Measurements from ENCODE around the gene PPFIA2. TPM values are rescaled to one million over a fixed set of nuclear protein-coding genes. Genes with fewer than 3 reads are reported as not detected.

Gene PPFIA2
- polyA plus RNA-seq, 1 donor (not counting 4 experiments of a cell fraction or from before 2014, with no cell fraction given) = not detected

GRCh38 chr12:81332054-81332453 lies 427.1 kb downstream of the PPFIA2 start:
- TF ChIP-seq, protein P1, sequence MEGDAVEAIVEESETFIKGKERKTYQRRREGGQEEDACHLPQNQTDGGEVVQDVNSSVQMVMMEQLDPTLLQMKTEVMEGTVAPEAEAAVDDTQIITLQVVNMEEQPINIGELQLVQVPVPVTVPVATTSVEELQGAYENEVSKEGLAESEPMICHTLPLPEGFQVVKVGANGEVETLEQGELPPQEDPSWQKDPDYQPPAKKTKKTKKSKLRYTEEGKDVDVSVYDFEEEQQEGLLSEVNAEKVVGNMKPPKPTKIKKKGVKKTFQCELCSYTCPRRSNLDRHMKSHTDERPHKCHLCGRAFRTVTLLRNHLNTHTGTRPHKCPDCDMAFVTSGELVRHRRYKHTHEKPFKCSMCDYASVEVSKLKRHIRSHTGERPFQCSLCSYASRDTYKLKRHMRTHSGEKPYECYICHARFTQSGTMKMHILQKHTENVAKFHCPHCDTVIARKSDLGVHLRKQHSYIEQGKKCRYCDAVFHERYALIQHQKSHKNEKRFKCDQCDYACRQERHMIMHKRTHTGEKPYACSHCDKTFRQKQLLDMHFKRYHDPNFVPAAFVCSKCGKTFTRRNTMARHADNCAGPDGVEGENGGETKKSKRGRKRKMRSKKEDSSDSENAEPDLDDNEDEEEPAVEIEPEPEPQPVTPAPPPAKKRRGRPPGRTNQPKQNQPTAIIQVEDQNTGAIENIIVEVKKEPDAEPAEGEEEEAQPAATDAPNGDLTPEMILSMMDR (optimal IDR thresholded peaks at IDR 0.05 in 1 of 3, IDR thresholded peaks at IDR 0.05 in 1 of 3, conservative IDR thresholded peaks at IDR 0.05 in 1 of 3; ENCODE audit: extremely low read depth in 1 of 3, insufficient read depth in 2 of 3, low read length in 3 of 3) = no peak
- TF ChIP-seq EZH2 (IDR thresholded peaks at IDR 0.05; ENCODE audit: low read length) = no peak
- H3K27me3 ChIP-seq (ENCODE audit: control insufficient read depth, extremely low read depth, insufficient read depth, low read length) = no peaks in the 10 kb centered on the region
- H4K20me1 ChIP-seq (ENCODE audit: control insufficient read depth, extremely low read depth, insufficient read depth, low read length) = no peaks in the 10 kb centered on the region
- H3K27ac ChIP-seq (ENCODE audit: control insufficient read depth, insufficient read depth, low read length) = no peak overlapping the region
- no peak overlapping the region for H3K9ac ChIP-seq (ENCODE audit: control insufficient read depth, extremely low read depth, insufficient read depth, low read length)
- H3K4me2 ChIP-seq (ENCODE audit: control insufficient read depth, extremely low read depth, insufficient read depth, low read depth, low read length) = no peak overlapping the region
- no peak for FAIRE-seq
- no peak overlapping the region for H2AFZ ChIP-seq (ENCODE audit: control insufficient read depth, low read length)
- no peaks in the 10 kb centered on the region for H3K9me3 ChIP-seq (ENCODE audit: control insufficient read depth, low read depth, low read length)
- no peaks in the 10 kb centered on the region for H3K4me1 ChIP-seq (ENCODE audit: control insufficient read depth, extremely low read depth, insufficient read depth, low read length)
- H3K4me3 ChIP-seq (ENCODE audit: control insufficient read depth in 2 of 3, extremely low read depth in 1 of 3, insufficient read depth in 2 of 3, low read depth in 1 of 3, low read length in 3 of 3) = no peak overlapping the region
- H3K36me3 ChIP-seq (ENCODE audit: control insufficient read depth in 2 of 2, extremely low read depth in 1 of 2, insufficient read depth in 2 of 2, low read length in 2 of 2) = no peaks in the 10 kb centered on the region
- dilution Hi-C loops (cut with MboI; ENCODE audit: extremely low pct_ligation_motif_present, low sequenced_read_pairs) = no loop called here
- no peak for DNase-seq (ENCODE audit: low read depth, low spot score)
- H3K9me1 ChIP-seq (ENCODE audit: control insufficient read depth, extremely low read depth, insufficient read depth, low read length) = no peaks in the 10 kb centered on the region
- no peaks in the 10 kb centered on the region for H3K79me2 ChIP-seq (ENCODE audit: control insufficient read depth, insufficient read depth, low read length)

DNA sequence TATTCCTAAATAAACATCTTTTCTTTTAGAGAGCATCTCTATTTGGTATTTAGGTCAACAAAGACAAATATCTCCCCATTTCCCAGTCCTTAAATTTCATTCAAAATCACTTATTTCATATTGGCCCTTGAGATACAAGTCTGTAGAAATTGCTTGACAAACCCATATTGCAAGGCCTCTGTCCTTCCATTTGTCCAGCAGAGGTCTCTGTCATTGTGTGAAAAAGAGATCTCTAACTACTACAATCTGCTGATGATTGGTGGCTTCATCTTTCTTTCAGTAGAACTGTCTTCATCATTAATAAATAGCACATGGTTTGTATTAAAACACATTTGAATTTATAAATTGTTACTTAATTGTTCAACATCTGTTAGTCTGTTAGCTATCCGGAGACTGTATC lies 428.7 kb downstream of the PPFIA2 start:
- Histone ChIP-seq H3K4me2 (ENCODE audit: control insufficient read depth, extremely low read depth, insufficient read depth, low read depth, low read length) (no peak overlapping the region), H3K27ac (ENCODE audit: control insufficient read depth, insufficient read depth, low read length) (no peak overlapping the region), H3K4me3 (ENCODE audit: control insufficient read depth in 2 of 3, extremely low read depth in 1 of 3, insufficient read depth in 2 of 3, low read depth in 1 of 3, low read length in 3 of 3) (no peak overlapping the region), H3K9ac (ENCODE audit: control insufficient read depth, extremely low read depth, insufficient read depth, low read length) (no peak overlapping the region), H3K9me3 (ENCODE audit: control insufficient read depth, low read depth, low read length) (no peaks in the 10 kb centered on the region), H3K79me2 (ENCODE audit: control insufficient read depth, insufficient read depth, low read length) (no peaks in the 10 kb centered on the region), H2AFZ (ENCODE audit: control insufficient read depth, low read length) (no peak overlapping the region), H4K20me1 (ENCODE audit: control insufficient read depth, extremely low read depth, insufficient read depth, low read length) (no peaks in the 10 kb centered on the region), H3K9me1 (ENCODE audit: control insufficient read depth, extremely low read depth, insufficient read depth, low read length) (no peaks in the 10 kb centered on the region), H3K4me1 (ENCODE audit: control insufficient read depth, extremely low read depth, insufficient read depth, low read length) (no peaks in the 10 kb centered on the region), H3K27me3 (ENCODE audit: control insufficient read depth, extremely low read depth, insufficient read depth, low read length) (no peaks in the 10 kb centered on the region), H3K36me3 (ENCODE audit: control insufficient read depth in 2 of 2, extremely low read depth in 1 of 2, insufficient read depth in 2 of 2, low read length in 2 of 2) (no peaks in the 10 kb centered on the region)
- TF ChIP-seq, protein P1 (optimal IDR thresholded peaks at IDR 0.05 in 1 of 3, IDR thresholded peaks at IDR 0.05 in 1 of 3, conservative IDR thresholded peaks at IDR 0.05 in 1 of 3; ENCODE audit: extremely low read depth in 1 of 3, insufficient read depth in 2 of 3, low read length in 3 of 3) = no peak
- no peak for TF ChIP-seq EZH2 (IDR thresholded peaks at IDR 0.05; ENCODE audit: low read length)
- DNase-seq (ENCODE audit: low read depth, low spot score) = no peak
- FAIRE-seq = no peak
- dilution Hi-C loops (cut with MboI; ENCODE audit: extremely low pct_ligation_motif_present, low sequenced_read_pairs) = no loop called here
